ENCODE results near the gene MLANA.

Gene MLANA

DNA sequence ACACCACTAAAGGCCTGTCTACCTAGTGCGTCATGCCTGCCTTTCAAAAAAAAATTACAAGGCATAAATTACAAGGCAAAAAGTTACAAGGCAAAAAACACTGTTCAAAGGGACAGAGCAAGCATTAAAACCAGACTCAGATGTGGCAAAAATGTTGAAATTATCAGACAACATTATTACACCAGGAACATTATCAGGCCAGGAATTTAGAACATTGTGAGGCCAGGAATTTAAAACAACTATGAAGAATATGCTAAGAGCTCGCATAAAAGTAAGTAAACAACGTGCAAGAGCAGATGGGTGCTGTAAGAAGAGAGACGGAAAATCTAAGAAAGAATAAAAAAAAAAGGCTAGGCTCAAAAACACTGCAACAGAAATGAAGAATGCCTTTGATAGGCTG, 18.2 kb upstream of the MLANA start:
- DNase-seq = peak; percentile 9 to 89
- Histone ChIP-seq H2BK5ac (ENCODE audit: low read depth, low read length, poor library complexity) (no peak overlapping the region), H3K18ac (ENCODE audit: low read length) (no peak overlapping the region), H3K4me1 (ENCODE audit: control insufficient read depth in 1 of 2, insufficient read depth in 2 of 2, low read length in 2 of 2) (peaks cover 17 to 22% of the 10 kb centered on the region in 2 experiments), H3K4ac (ENCODE audit: low read depth, low read length) (no peak overlapping the region), H3K14ac (ENCODE audit: low read length) (no peak overlapping the region), H4K12ac (ENCODE audit: low read depth, low read length) (no peak overlapping the region), H3K27me3 (ENCODE audit: insufficient read depth, low read length) (no peaks in the 10 kb centered on the region), H3K79me1 (ENCODE audit: low read length) (peaks cover 2% of the 10 kb centered on the region), H3K27ac (ENCODE audit: low read depth, low read length) (peak overlapping the region; percentile 46), H2BK12ac (ENCODE audit: low read length) (no peak overlapping the region), H3K4me3 (ENCODE audit: low read depth, low read length) (no peak overlapping the region), H3K23ac (ENCODE audit: low read length) (no peak overlapping the region), H2AFZ (ENCODE audit: insufficient read depth, low read length, poor library complexity) (no peak overlapping the region), H2BK120ac (ENCODE audit: insufficient read depth, low read length, poor library complexity) (peak overlapping the region; percentile 73), H3K79me2 (ENCODE audit: control insufficient read depth, insufficient read depth, low read length, poor library complexity) (no peaks in the 10 kb centered on the region), H3K9ac (ENCODE audit: low read length) (no peak overlapping the region), H2AK5ac (ENCODE audit: low read length) (no peak overlapping the region), H4K8ac (ENCODE audit: low read depth, low read length) (peak overlapping the region; percentile 39), H3K4me2 (ENCODE audit: low read length) (no peak overlapping the region), H3K9me3 (ENCODE audit: insufficient read depth, low read depth, low read length) (no peaks in the 10 kb centered on the region), H4K91ac (ENCODE audit: low read depth, low read length) (peak overlapping the region; percentile 66), H3K36me3 (ENCODE audit: control insufficient read depth in 1 of 2, insufficient read depth in 2 of 2, low read length in 2 of 2) (no peaks in the 10 kb centered on the region)
- no CpG with 5 or more reads among the region's 4 CpGs for WGBS (ENCODE audit: extremely low coverage, insufficient coverage, insufficient read length)

DNA sequence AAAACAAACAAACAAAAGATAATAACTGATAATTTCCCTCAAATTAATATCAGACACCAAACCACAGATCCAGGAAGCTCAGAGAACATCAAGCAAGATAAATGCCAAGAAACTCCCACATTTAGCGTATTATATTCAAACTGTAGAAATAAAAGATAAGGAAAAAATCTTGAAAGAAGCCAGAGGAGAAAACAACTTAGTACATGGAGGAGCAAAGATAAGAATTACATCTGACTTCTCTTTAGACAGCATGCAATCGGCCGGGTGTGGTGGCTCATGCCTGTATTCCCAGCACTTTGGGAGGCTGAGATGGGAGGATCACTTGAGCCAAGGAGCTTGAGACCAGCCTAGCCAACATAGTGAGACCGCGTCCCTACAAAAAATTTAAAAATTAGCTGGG, 17.2 kb upstream of the MLANA start:
- Histone ChIP-seq H3K14ac (ENCODE audit: low read length) (no peak overlapping the region), H4K8ac (ENCODE audit: low read depth, low read length) (no peak overlapping the region), H4K91ac (ENCODE audit: low read depth, low read length) (peak overlapping the region; percentile 33), H2AK5ac (ENCODE audit: low read length) (no peak overlapping the region), H3K27ac (ENCODE audit: low read depth, low read length) (no peak overlapping the region), H2BK5ac (ENCODE audit: low read depth, low read length, poor library complexity) (no peak overlapping the region), H3K4me2 (ENCODE audit: low read length) (no peak overlapping the region), H3K36me3 (ENCODE audit: control insufficient read depth in 1 of 2, insufficient read depth in 2 of 2, low read length in 2 of 2) (no peaks in the 10 kb centered on the region), H3K18ac (ENCODE audit: low read length) (no peak overlapping the region), H2BK120ac (ENCODE audit: insufficient read depth, low read length, poor library complexity) (no peak overlapping the region), H3K9ac (ENCODE audit: low read length) (no peak overlapping the region), H3K27me3 (ENCODE audit: insufficient read depth, low read length) (no peaks in the 10 kb centered on the region), H2BK12ac (ENCODE audit: low read length) (peak overlapping the region; percentile 56), H3K23ac (ENCODE audit: low read length) (no peak overlapping the region), H3K4ac (ENCODE audit: low read depth, low read length) (no peak overlapping the region), H3K4me3 (ENCODE audit: low read depth, low read length) (no peak overlapping the region), H3K9me3 (ENCODE audit: insufficient read depth, low read depth, low read length) (no peaks in the 10 kb centered on the region), H2AFZ (ENCODE audit: insufficient read depth, low read length, poor library complexity) (no peak overlapping the region), H3K79me2 (ENCODE audit: control insufficient read depth, insufficient read depth, low read length, poor library complexity) (no peaks in the 10 kb centered on the region), H3K79me1 (ENCODE audit: low read length) (peaks cover 2% of the 10 kb centered on the region), H3K4me1 (ENCODE audit: control insufficient read depth in 1 of 2, insufficient read depth in 2 of 2, low read length in 2 of 2) (peaks cover 13 to 18% of the 10 kb centered on the region in 2 experiments), H4K12ac (ENCODE audit: low read depth, low read length) (no peak overlapping the region)
- no CpG with 5 or more reads among the region's 5 CpGs for WGBS (ENCODE audit: extremely low coverage, insufficient coverage, insufficient read length)
- peak in 1 of 2 donors; percentile 21 for DNase-seq

DNA sequence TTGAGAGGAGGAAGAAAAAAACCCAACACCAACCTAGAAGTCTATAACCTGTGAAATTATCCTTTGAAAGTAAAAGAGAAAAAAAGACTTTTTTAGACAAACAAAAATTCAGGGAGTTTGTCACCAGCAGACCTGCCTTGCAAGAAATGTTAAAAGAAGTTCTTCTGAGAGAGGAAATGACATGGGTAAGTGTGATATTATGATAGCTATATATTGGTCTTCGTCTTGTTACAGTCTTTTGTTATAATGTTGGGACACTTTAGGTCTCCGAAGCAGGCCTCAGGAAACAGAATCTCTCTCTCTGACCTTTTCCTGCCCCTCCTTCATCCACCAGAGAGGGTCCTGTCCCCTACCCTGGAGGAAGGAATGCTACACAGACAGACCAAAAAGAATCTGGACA, 16.6 kb upstream of the MLANA start:
- no peaks in the 10 kb centered on the region for H3K9me3 ChIP-seq (ENCODE audit: insufficient read depth, low read depth, low read length)
- no peak overlapping the region for H3K4ac ChIP-seq (ENCODE audit: low read depth, low read length)
- no peak overlapping the region for H3K23ac ChIP-seq (ENCODE audit: low read length)
- H2AK5ac ChIP-seq (ENCODE audit: low read length) = peak overlapping the region; percentile 11
- no peaks in the 10 kb centered on the region for H3K79me2 ChIP-seq (ENCODE audit: control insufficient read depth, insufficient read depth, low read length, poor library complexity)
- no peak for DNase-seq
- no peak overlapping the region for H4K8ac ChIP-seq (ENCODE audit: low read depth, low read length)
- no peak overlapping the region for H2BK12ac ChIP-seq (ENCODE audit: low read length)
- H2AFZ ChIP-seq (ENCODE audit: insufficient read depth, low read length, poor library complexity) = no peak overlapping the region
- no peak overlapping the region for H4K12ac ChIP-seq (ENCODE audit: low read depth, low read length)
- no peak overlapping the region for H3K14ac ChIP-seq (ENCODE audit: low read length)
- H3K18ac ChIP-seq (ENCODE audit: low read length) = no peak overlapping the region
- no peaks in the 10 kb centered on the region for H3K36me3 ChIP-seq (ENCODE audit: control insufficient read depth in 1 of 2, insufficient read depth in 2 of 2, low read length in 2 of 2)
- peaks cover 12 to 18% of the 10 kb centered on the region in 2 experiments for H3K4me1 ChIP-seq (ENCODE audit: control insufficient read depth in 1 of 2, insufficient read depth in 2 of 2, low read length in 2 of 2)
- H3K27me3 ChIP-seq (ENCODE audit: insufficient read depth, low read length) = no peaks in the 10 kb centered on the region
- H2BK120ac ChIP-seq (ENCODE audit: insufficient read depth, low read length, poor library complexity) = no peak overlapping the region
- no peak overlapping the region for H3K9ac ChIP-seq (ENCODE audit: low read length)
- no peak overlapping the region for H3K4me2 ChIP-seq (ENCODE audit: low read length)
- WGBS (ENCODE audit: extremely low coverage, insufficient coverage, insufficient read length) = no CpG with 5 or more reads among the region's 2 CpGs
- H4K91ac ChIP-seq (ENCODE audit: low read depth, low read length) = no peak overlapping the region
- no peak overlapping the region for H3K27ac ChIP-seq (ENCODE audit: low read depth, low read length)
- no peak overlapping the region for H3K4me3 ChIP-seq (ENCODE audit: low read depth, low read length)
- H2BK5ac ChIP-seq (ENCODE audit: low read depth, low read length, poor library complexity) = peak overlapping the region; percentile 39
- H3K79me1 ChIP-seq (ENCODE audit: low read length) = peaks cover 5% of the 10 kb centered on the region

DNA sequence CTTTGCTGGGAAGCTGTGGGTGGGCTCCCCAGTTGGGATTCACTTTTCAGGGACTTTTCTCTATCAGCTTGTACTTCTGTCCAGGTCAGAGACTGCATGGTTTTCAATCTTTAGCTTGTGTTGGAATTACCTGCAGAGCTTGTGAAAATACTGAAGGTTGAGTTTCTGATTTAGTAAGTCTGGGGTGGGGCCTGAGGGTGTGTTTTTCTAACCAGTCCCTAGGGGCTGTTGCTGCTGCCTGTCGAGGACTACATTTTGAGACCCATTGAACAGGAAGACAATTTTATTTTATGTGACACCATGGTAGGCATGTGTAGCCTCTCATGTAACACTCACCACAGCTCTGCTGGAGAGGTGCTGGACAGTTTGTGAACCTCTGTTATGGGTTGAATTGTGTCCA, 14.7 kb upstream of the MLANA start:
- H3K4ac ChIP-seq (ENCODE audit: low read depth, low read length) = no peak overlapping the region

More for the DNA sequence above, 14.7 kb upstream of the MLANA start:
- Histone ChIP-seq H2AFZ (ENCODE audit: insufficient read depth, low read length, poor library complexity) (no peak overlapping the region), H3K9ac (ENCODE audit: low read length) (no peak overlapping the region), H2BK120ac (ENCODE audit: insufficient read depth, low read length, poor library complexity) (no peak overlapping the region), H3K4me3 (ENCODE audit: low read depth, low read length) (no peak overlapping the region), H3K27ac (ENCODE audit: low read depth, low read length) (no peak overlapping the region), H3K4me1 (ENCODE audit: control insufficient read depth in 1 of 2, insufficient read depth in 2 of 2, low read length in 2 of 2) (peaks cover 13 to 16% of the 10 kb centered on the region in 2 experiments), H3K9me3 (ENCODE audit: insufficient read depth, low read depth, low read length) (no peaks in the 10 kb centered on the region), H2BK5ac (ENCODE audit: low read depth, low read length, poor library complexity) (no peak overlapping the region), H2AK5ac (ENCODE audit: low read length) (no peak overlapping the region), H3K79me2 (ENCODE audit: control insufficient read depth, insufficient read depth, low read length, poor library complexity) (no peaks in the 10 kb centered on the region), H4K8ac (ENCODE audit: low read depth, low read length) (no peak overlapping the region), H3K18ac (ENCODE audit: low read length) (no peak overlapping the region), H4K12ac (ENCODE audit: low read depth, low read length) (no peak overlapping the region), H3K36me3 (ENCODE audit: control insufficient read depth in 1 of 2, insufficient read depth in 2 of 2, low read length in 2 of 2) (no peaks in the 10 kb centered on the region), H3K14ac (ENCODE audit: low read length) (no peak overlapping the region), H3K79me1 (ENCODE audit: low read length) (peaks cover 13% of the 10 kb centered on the region), H2BK12ac (ENCODE audit: low read length) (peak overlapping the region; percentile 33), H3K23ac (ENCODE audit: low read length) (no peak overlapping the region), H4K91ac (ENCODE audit: low read depth, low read length) (no peak overlapping the region), H3K4me2 (ENCODE audit: low read length) (no peak overlapping the region), H3K27me3 (ENCODE audit: insufficient read depth, low read length) (no peaks in the 10 kb centered on the region)
- no CpG with 5 or more reads among the region's 1 CpG for WGBS (ENCODE audit: extremely low coverage, insufficient coverage, insufficient read length)
- DNase-seq = no peak

Data from trophoblast cell (in vitro differentiated cells and primary cell).